ENCODE data around the gene CHRNA1. TPM values are rescaled to one million over a fixed set of nuclear protein-coding genes. Genes with fewer than 3 reads are reported as not detected.

The CHRNA1 gene
- total RNA-seq, 1 experiment from 2014 or later: 0.66 TPM

DNA sequence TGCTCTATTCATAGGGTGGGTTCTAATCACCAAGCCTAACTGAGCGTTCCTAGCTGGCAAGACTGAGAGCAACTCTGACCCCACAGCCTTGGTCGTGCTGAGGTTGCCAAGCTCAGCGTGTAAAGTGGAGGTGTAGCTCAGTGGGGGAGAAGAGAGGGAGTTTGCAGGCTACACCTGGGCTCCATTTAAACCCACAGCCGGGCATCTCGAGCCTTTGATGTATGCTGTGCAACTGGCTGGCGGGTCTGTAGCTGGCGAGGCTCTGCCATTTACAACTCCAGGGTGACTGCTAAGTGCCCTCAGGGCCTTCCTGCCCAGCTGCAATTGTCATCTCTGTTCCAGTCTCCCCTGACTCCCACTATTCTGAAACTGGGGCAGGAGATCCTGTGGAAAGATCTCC is 20.0 kb upstream of the CHRNA1 start:
- no peak for DNase-seq (ENCODE audit: low read depth)

DNA sequence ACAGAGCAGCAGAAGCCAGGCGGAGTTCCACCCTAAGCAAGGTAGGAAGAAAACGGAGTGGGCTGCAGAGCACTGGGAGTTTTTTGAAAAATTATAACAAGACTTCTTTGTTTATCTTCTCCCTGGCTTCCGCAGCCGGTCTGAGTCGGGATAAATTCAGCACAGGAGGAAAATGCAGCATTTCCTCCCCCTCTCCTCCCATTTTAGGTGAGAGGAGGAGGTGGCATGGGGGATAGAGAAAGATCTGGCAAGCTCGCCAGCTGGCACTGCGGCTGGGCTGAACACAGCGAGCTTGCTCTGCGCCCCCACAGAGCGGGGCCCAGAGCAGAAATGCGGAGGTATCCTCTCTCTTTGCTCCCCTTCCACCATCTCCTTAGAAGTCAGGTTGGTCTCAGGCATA is 17.7 kb upstream of the CHRNA1 start:
- DNase-seq (ENCODE audit: low read depth): no peak

DNA sequence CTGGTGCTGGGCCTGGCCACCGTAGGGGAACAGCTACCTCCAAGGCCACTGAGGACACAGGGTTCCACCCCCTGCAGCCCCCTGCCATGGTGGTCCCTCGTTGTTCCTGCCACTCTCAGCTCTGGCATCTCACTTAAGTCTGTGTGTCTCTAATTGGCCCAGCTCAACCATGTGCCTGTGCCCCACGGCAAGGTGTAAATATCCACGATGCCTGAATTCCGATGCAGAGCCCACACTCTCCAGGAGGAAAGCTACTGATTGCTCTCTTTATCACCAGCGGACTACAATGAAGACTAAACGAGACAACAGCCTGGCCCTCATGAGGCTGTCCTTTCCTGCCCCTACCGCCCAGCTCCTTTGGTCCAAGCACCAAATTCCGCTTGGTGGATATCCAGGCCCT is 17.0 kb upstream of the CHRNA1 start:
- no peak for DNase-seq (ENCODE audit: low read depth)

DNA sequence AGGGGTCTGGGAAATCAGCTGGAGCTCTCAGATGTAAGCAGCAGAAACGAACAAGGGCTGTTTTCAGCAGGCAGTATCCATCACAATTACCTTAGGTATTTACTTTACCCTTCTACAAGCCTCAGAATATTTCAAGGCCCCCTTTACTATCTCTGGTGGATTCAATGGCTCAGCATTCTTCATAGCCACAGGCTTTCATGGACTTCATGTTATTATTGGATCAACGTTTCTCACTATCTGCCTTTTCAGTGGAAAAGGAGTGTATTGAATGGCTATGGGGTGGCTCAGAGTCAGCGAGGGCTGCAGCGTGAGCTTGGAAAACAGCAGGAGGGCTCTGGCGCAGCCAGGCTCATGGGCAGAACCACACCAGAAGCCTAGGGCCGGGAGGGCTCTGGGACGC is 16.6 kb upstream of the CHRNA1 start:
- no peak for DNase-seq (ENCODE audit: low read depth)

DNA sequence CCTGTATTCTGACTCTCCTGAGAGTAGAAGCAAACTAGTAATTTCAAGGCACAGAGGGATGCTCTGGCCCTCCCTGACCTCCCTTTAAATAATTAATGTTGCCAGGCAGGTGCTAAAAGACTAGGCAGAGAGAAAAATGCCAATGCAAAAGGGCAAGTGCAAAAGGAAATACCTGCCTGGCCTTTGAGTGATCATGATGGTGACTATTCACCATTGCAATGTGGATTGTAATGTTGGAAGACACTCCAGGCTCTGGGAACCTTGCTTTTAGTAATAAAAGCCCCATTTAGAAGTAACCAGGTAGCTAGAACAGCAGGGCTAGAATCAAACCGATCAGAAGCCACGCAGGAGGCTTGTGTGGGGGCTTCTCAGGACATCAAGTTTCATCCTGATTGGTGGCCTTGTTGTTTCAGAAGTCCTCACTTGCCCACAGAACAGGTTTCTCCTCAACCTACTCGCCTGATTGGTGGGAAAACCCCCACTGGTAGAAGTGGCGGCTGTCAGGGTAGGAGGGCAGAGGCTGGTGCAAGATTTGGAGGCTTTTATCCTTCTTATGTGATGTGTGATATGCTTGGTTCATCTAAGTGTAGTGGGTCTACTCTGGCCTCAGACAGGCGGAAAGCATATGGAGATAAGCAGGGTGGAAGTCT is 16.0 kb upstream of the CHRNA1 start:
- DNase-seq (ENCODE audit: low read depth): peak; percentile 18

DNA sequence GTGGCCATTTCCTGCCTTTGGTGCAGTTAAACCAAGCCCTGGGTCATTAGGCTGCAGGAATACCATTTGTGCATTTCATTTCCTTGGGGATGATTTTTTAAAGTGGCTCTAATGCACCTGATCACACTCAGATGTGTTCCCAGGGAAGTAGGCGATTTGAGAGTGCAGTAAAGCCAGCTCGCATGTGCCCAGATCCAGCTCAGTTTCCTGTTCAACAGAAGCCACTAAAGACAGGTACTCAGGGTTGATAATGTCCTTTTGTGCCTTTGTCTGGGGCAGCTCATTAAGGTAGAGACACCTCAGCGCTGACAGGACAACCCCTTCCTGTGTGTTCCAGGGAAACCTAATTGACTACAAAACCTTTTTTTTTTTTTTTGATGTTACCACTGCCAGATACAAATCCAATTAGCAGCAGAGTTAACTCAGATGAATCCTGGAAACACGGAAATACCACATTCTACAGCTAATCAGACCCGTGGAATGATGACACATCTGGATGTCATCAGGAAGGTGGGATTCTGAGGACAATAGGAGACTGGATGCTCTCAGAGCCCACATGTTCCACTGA is 15.2 kb upstream of the CHRNA1 start:
- peak; percentile 78 for DNase-seq (ENCODE audit: low read depth)

DNA sequence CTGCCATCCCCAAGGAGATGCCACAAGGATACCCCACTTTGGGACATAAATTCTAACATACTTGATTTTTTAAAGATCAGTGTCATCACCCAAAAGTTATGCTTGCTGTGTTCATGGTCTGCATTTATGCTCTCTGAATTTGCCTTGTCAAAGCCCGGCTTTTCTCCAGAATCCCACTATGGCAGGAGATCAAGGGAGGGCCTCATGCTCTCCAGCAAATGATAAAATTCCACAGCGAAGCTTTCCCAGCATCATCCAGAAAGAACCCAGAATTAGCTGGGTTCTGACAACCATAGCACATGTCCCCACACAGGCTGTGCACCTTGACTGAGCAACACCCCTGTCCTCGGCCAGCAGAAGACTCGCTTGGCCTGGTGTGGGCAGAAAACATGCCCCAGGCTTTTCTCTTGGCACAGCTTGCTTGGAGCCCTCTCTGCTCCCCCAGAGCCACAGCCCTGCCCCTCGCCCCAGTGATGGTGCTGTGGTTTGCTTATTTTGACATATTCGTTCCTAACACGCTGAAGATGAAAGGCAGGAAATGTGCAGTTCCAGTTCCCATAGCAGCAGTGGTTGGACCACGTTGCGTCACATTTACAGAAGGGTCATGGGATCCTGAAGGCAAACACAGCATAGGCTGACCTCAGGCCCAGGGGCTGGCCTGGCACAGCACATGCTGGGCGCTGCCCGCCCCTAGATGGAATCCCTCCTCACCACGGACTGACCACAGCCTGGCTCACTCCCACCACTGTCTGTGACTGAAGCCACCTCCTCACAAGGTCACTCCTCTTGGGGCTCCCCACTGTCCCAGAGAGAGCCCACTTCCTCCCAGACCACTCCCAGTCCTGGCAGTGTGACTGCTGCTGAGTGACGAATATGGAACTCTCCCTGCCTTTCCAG is 14.1 kb upstream of the CHRNA1 start:
- peak; percentile 98 for DNase-seq (ENCODE audit: low read depth)

DNA sequence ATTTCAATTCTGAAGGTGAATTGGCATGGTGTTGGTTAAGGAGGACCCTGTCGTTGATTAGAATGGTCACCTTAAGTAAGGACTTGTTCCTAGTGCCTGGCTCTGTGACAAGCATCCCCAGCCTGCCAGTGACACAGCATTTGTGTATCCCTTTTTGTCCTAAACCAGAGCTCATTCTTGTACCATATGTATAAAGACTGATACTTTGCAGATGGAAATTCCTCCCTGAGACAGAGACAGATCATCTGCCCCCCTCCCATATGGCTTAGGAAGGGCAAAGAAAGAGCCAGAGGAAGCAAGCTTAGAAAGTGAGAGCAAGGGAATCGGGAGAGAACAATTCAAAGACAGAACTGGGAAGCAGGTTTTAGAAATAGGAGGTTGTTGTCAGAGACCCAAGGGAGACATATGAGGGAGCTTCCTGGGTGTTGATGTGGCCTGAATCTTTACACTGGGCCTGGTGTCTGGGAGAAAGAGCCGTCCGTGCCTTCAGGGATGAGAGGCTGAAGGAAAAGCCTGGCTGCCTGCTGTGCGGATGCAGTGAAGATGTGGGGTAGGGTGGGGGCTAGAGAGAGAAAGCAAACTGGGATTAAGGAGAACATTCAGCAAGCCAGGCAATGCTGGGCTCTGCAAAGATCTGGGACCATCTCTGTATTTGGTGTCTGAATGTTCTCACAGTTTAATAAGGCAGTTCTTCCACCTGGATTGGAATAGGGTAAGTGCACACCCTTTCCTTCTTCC is 13.2 kb upstream of the CHRNA1 start:
- no peak for DNase-seq (ENCODE audit: low read depth)

DNA sequence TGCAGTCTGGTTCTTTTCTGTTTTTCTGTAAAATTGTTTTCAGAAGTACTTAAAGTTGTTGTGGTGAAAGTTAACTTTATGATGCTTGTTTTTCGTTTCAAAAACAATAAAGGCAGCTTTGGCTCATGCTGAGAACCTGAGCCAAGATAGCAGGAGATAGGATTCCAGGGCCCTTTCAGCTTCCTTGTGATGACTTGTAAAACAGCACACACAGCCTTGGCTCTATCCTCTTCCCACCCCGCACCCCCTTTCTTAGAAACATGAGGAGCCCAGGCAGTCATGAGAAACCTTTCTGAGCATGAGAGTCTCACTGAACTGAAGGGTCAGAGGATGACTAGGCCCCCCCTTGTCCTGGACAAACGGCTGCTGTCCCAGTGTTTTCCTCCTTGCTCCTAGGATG is 12.4 kb upstream of the CHRNA1 start:
- no peak for DNase-seq (ENCODE audit: low read depth)

DNA sequence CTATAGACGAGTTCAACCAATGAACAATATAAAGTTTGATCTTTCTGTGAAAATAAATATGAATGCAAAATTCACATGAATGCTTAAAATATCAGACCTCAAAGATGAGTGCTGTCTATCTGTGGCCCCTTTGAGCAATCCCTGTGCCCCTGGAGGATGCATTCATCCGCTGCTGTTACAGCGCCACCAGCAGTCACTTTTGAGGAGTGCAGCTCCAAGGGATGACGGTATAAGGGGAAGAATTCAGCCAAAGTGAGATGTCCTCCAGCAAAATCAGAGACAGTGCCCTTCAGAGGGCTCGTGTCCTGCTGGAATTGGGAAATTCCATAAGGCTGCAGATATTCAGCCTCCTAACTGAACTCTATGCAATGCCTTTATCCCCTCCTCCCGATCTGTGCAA is 12.0 kb upstream of the CHRNA1 start:
- DNase-seq (ENCODE audit: low read depth): no peak

DNA sequence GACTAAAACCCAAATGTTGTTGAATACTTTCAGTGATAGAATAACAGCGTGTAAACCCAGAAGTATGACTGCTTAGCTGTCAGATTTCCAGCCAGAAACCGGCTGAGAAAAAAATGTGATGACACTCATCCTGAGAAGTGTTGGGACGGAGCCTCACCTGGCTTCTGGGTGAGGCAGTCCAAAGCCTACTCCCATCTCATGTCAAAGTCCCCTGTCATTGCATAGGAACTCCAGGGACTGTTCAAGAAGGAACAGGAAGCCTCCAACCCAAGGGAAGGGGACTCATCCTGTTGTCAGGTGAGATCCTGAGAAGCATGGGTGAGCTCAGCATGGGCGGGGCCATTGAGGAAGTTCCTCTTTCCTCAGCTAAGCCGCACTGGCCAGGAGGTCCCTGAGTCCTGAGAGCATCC is 11.3 kb upstream of the CHRNA1 start:
- peak; percentile 28 for DNase-seq (ENCODE audit: low read depth)

DNA sequence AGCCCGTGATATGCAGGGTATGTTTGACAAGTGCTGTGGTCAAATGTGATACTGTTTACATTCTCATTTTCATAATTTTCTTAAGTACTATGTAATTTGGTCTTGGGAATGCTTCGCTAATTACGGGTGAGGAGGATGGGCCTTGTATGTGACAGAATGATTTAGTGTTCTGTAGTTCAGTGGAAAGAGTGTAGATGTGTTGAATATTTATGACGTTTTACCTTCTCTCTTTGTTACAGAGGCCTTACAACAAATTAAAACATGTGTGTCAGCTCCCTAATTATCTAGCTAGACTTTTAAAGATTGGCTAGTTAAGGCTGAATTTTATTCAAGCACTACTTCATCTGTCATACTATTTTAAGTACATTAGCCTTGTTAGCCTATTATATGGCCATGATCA is 10.6 kb upstream of the CHRNA1 start:
- DNase-seq (ENCODE audit: low read depth): no peak

DNA sequence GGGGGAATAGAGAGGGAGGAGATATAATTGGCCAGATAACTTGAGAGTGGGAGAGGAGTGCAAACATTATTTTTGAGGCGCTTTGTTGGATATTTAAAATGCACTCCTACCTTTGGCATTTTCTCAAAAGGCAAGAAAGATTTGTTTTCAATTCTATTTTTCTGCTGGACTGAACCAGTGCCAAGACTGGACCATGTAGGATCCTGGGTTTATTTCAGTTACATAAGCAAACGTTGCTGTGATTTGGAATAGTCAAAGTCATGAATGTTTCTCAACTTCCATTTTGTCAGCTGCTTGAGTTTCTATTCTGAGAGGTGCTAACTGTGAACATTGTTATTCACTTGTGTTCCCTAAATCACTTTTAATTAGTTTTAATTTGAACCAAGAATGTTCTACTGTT is 8.9 kb upstream of the CHRNA1 start:
- DNase-seq (ENCODE audit: low read depth): no peak

DNA sequence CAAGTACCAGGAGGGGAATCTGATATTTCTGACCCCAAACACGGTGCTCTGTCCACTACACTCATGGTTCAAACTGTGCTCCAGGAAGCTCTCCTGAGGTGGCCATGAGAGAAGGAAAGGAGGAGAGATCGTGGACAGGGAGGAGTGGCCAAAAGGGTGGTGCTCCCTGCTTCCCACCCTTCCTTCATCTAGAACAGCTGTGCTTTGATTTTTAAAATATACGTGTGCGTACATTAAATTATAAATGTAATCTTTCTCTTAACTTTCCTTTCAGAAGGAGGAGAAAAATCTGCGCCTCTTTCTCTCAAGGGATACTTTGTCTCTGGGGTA is 8.2 kb upstream of the CHRNA1 start:
- DNase-seq (ENCODE audit: low read depth): no peak

DNA sequence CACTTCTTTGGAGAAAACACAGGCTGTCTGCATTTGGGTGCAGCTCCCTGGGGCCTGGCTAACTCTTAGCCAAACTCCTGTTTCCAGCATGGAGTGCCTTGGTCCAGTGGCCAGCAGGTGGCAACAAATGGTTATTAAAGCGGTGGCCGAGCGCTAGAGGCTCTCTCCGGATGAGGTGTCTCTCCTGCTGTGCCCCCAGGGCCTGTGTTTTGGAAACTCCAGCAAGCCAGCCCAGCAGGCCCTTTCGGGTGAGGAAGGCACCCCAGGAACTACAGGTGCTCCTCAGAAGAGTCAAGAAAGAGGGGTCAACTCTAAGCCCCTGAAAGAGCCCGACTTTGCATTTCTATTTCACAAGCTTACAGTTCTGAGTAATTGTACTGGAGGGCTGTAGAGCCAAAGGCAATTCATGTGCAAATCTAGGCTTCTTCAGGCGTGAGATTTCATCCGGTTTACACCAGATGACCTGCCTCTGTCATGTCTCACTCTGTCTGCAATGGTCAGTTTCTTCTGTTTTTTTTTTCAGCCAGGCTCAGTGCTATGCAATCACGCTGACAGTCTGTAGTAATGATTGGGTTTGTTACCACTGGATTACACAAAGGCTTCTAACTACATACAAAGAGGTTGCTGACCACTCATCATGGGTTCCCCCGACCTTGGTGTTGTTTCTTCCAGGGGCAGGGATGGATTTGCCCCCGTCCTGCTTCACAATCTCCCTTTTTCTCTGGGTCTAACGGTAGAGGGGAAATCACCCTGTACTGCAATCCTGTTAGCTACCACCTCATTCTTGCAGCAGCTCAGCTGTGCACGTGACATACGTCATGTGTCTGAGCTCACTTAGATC is 7.6 kb upstream of the CHRNA1 start:
- DNase-seq (ENCODE audit: low read depth): peak; percentile 60

DNA sequence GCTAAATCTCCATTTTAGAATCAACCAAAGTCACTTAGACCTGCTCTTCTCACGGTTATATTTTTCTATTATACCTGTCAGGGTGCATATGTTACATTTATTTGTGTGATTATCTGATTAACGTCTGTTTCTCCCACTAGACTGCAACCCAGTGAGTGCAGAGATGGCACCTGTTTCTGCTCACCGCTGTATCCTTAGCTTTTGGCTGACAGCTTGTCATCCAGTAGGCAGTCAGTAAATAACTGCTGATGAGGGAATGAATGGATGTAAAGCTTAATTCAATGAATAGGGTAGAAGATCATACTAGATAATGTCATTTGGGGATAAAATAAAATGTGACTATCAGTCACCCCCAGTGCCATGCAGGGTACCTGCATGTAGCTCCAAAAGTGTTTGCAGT is 6.9 kb upstream of the CHRNA1 start:
- DNase-seq (ENCODE audit: low read depth): no peak

DNA sequence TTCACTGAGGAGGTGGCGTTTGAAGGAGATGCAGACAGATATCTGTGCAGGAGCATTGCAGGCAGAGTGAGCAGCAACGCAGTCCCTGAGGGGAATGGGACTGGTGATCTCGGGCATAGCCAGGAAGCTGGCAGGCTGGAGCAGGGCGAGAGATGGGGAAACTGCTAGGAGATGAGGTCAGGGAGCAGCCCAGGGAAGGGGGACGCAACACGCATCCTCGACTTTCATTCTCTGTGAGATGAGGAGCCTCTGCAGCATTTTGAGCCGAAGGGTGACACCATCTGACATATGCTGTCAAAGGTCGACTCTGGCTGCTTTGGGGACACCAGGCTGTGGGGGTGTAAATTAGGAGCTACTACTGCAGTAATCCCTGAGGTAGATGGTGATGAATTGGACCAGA is 4.3 kb upstream of the CHRNA1 start:
- no peak for DNase-seq (ENCODE audit: low read depth)

DNA sequence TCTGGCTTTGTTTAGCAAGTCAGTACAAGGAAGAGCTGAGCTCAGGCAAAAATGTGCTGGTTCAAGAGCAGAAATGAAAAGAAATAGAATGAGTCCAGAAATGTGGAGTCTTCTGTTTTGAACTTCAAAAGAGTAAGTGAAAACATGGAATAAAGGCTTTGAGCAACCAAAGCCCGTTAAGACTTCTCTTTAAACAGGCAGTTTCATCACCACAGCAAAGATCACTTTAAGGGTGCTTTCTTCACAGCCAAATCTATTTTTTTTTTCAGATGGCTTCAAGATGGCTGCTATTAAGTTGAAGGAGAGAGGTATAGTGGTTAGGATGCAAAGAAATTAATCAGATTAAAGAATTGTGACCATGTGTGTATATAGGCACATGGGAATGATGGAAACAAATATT is 2.0 kb upstream of the CHRNA1 start:
- no peak for DNase-seq (ENCODE audit: low read depth)

DNA sequence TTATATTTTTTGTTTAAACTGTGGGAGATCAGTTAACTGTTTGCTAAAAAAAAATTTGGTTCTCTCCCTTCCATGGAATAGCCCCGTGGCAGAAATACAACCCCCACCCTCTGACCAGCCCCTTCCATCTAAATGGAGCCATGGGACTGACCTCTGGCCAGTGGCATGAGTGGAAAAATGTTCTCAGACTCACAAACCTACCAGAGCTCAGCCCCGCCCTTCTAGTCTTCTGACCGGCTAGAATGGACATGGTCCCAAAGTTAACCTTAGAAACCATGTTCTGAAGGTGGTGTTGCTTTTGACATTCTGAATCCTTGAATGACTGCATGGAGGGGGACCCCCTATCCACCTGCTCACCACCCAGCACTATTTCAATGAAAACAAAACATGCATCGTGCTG is 1.3 kb upstream of the CHRNA1 start:
- no peak for DNase-seq (ENCODE audit: low read depth)

DNA sequence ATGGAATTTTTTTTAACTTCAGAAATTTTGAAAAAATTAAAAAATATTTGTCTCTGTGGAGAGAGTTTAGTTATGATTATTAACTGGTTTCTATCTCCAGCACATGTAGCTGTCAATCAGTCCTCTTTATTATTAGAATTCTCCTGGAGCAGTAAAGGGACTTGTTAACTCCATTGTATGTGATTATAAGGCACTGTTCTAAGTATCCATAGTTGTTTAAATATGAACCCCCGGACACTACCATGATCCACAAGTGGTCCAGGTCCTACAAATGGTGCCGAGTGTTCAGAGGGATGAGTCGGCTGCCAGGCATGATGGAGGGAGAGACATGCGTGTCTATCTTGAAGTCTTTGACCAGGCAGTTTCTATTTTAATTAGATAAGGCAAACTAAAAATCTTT is 492 bp downstream of the CHRNA1 start:
- no peak for DNase-seq (ENCODE audit: low read depth)

DNA sequence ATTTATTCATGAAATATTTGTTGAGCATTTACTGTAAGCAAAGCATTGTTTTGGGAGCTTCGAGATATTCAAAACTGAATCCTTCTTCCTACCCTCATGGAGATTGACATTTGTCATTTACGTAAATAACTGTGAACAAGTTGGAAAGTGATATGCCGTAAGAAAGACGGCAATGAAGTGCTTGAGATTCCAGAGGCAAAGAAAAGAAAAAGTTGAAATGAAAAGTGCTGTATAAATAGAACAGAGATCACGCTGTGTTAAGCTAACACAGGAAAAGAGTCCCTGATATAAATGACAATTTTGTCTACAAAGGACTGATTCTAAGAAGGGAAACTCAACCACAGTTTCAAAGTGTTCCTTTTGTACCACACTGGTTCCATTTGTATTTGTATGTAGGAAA is 1.8 kb downstream of the CHRNA1 start:
- DNase-seq (ENCODE audit: low read depth): no peak

Data from HT1080 (cell line).